A549 (cell line): ENCODE measurements around the gene COL12A1. TPM values are rescaled to one million over a fixed set of nuclear protein-coding genes. Genes with fewer than 3 reads are reported as not detected.

ENCODE experiments used
- ATAC-seq, 2 experiments: fragments of 200-7000 bp in 1 of 2; fragments of >200 bp in 1 of 2; cut with Nextera tagmentation in 1 of 2; cut with Tn5 transposase in 1 of 2; 3 replicates each; pipeline versions ENCODE4 v1.8.0 to v1.9.1; 2018 to 2020; ENCODE audit warnings: mild to moderate bottlenecking in 1 of 2, moderate library complexity in 1 of 2
- CTCF ChIA-PET: fragments of 300-600 bp; sonication (Branson Sonifier 250); formaldehyde crosslinking; extraction: SDS; loops from one replicate; lab custom pipeline; 2021; ENCODE audit warnings: antibody characterized with exemption, inconsistent platforms; lab: Yijun Ruan, JAX
- POLR2A ChIA-PET: fragments of 350-600 bp; formaldehyde crosslinking; extraction: SDS; loops from one replicate; lab custom pipeline; 2021; ENCODE audit warnings: antibody characterized with exemption, inconsistent platforms; lab: Yijun Ruan, JAX
- DNase-seq, 2 experiments: peaks; one replicate each; pipeline versions ENCODE4 v3.0.0 to v3.0.0-alpha.2; 2011 to 2016; ENCODE audit warnings: low read depth in 1 of 2, low spot score in 1 of 2
- FAIRE-seq: peaks from 2 replicates; lab custom pipeline; 2011; peaks lifted over from hg19 to GRCh38; lab: Jason Lieb, UNC
- H3K27ac ChIP-seq, 2 experiments: fragments of >200 bp; sonication (Bioruptor Twin); formaldehyde crosslinking; 3 replicates each; pipeline ENCODE4 v1.5.1; 2016 to 2017
- H3K4me1 ChIP-seq: fragments of >200 bp; sonication (Bioruptor Twin); formaldehyde crosslinking; 3 replicates; pipeline ENCODE4 v1.6.1; 2016
- H3K4me2 ChIP-seq: fragments of >200 bp; sonication (Bioruptor Twin); formaldehyde crosslinking; 3 replicates; pipeline ENCODE4 v1.6.1; 2016
- H3K4me3 ChIP-seq: fragments of >200 bp; sonication (Bioruptor Twin); formaldehyde crosslinking; 3 replicates; pipeline ENCODE4 v1.5.1; 2016
- H3K9me3 ChIP-seq: fragments of >200 bp; sonication (Bioruptor Twin); formaldehyde crosslinking; 3 replicates; pipeline ENCODE4 v1.6.1; 2016
- BCL3 ChIP-seq: fragments of >200 bp; sonication (Bioruptor Twin); formaldehyde crosslinking; IDR thresholded peaks from 3 replicates; pipeline ENCODE4 v1.6.1; 2016
- CBX2 ChIP-seq: fragments of 200-600 bp; sonication (generic); IDR thresholded peaks from 2 replicates; pipeline ENCODE4 v1.6.1; 2016; ENCODE audit warnings: low read depth, mild to moderate bottlenecking, borderline replicate concordance
- CEBPB ChIP-seq, 2 experiments: fragments of >200 bp in 1 of 2; sonication (Bioruptor Twin) in 1 of 2; formaldehyde crosslinking in 1 of 2; IDR thresholded peaks; 2 replicates each; pipeline ENCODE4 v1.6.1; 2012 to 2016
- CHD2 ChIP-seq: fragments of 150-350 bp; IDR thresholded peaks from 2 replicates; pipeline ENCODE4 v1.6.1; 2014; ENCODE audit warnings: low read length; ENCODE audit not compliant: partially characterized antibody
- CHD4 ChIP-seq: fragments of 200-600 bp; sonication (generic); IDR thresholded peaks from 2 replicates; pipeline ENCODE4 v1.6.1; 2016; ENCODE audit warnings: antibody characterized with exemption, mild to moderate bottlenecking, borderline replicate concordance
- EHMT2 ChIP-seq: fragments of 200-600 bp; sonication (generic); IDR thresholded peaks from 2 replicates; pipeline ENCODE4 v1.6.1; 2016; ENCODE audit warnings: antibody characterized with exemption, low read depth, mild to moderate bottlenecking, moderate library complexity
- ESRRA ChIP-seq: fragments of 150-350 bp; IDR thresholded peaks from 2 replicates; pipeline ENCODE4 v1.6.1; 2014; ENCODE audit warnings: mild to moderate bottlenecking, low read length, borderline replicate concordance
- FOSB ChIP-seq: fragments of 250-450 bp; sonication (Bioruptor Pico); IDR thresholded peaks from 2 replicates; pipeline ENCODE4 v1.5.0; 2020; ENCODE audit warnings: mild to moderate bottlenecking, moderate library complexity
- FOSL2 ChIP-seq, 2 experiments: fragments of 450-650 bp in 1 of 2; fragments of >200 bp in 1 of 2; sonication (Bioruptor Twin) in 1 of 2; formaldehyde crosslinking; IDR thresholded peaks; 2 replicates each; pipeline versions ENCODE4 v1.5.0 to v1.6.1; 2016 to 2020; ENCODE audit warnings: mild to moderate bottlenecking in 1 of 2, moderate library complexity in 1 of 2
- FOXS1 ChIP-seq: fragments of 250-450 bp; sonication (Bioruptor Pico); IDR thresholded peaks from 2 replicates; pipeline ENCODE4 v1.5.0; 2020; ENCODE audit warnings: mild to moderate bottlenecking, moderate library complexity
- HEYL ChIP-seq: fragments of 250-450 bp; sonication (Bioruptor Pico); IDR thresholded peaks from 2 replicates; pipeline ENCODE4 v1.8.0; 2021; ENCODE audit warnings: mild to moderate bottlenecking, moderate library complexity
- HOXA7 ChIP-seq: fragments of 250-450 bp; sonication (Bioruptor Pico); IDR thresholded peaks from 2 replicates; pipeline ENCODE4 v1.5.0; 2020; ENCODE audit warnings: mild to moderate bottlenecking, moderate library complexity
- JUN ChIP-seq, 2 experiments: fragments of >200 bp; sonication (Bioruptor Twin); formaldehyde crosslinking; IDR thresholded peaks; 2 replicates in 1 of 2; 3 replicates in 1 of 2; pipeline ENCODE4 v1.6.1; 2016 to 2017
- JUNB ChIP-seq: fragments of >200 bp; sonication (Bioruptor Twin); formaldehyde crosslinking; IDR thresholded peaks from 2 replicates; pipeline ENCODE4 v1.6.1; 2016
- KDM1A ChIP-seq: fragments of 200-600 bp; sonication (generic); IDR thresholded peaks from 2 replicates; pipeline ENCODE4 v1.6.1; 2016; ENCODE audit warnings: low read depth, mild to moderate bottlenecking
- MAFK ChIP-seq: fragments of 450-650 bp; IDR thresholded peaks from 2 replicates; pipeline ENCODE4 v1.6.1; 2014; ENCODE audit not compliant: partially characterized antibody
- NFE2L2 ChIP-seq: fragments of 150-350 bp; conservative IDR thresholded peaks from 2 replicates; pipeline ENCODE4 v1.6.1; 2014; ENCODE audit warnings: low read length
- POLR2A ChIP-seq: IDR thresholded peaks from 2 replicates; pipeline ENCODE4 v1.6.1; 2012; ENCODE audit warnings: mild to moderate bottlenecking, low read length
- POLR2AphosphoS2 ChIP-seq: conservative IDR thresholded peaks from 2 replicates; pipeline ENCODE4 v1.6.1; 2012; ENCODE audit warnings: low read length, improper control_type of control experiment, inconsistent platforms
- RARB ChIP-seq: fragments of 250-450 bp; sonication (Bioruptor Pico); IDR thresholded peaks from 2 replicates; pipeline ENCODE4 v1.8.0; 2021; ENCODE audit warnings: mild to moderate bottlenecking, moderate library complexity
- SREBF2 ChIP-seq: fragments of 450-650 bp; IDR thresholded peaks from 2 replicates; pipeline ENCODE4 v1.6.1; 2014; ENCODE audit warnings: mild to moderate bottlenecking, moderate library complexity
- ZC3H11A ChIP-seq: fragments of 450-650 bp; IDR thresholded peaks from 2 replicates; pipeline ENCODE4 v1.6.1; 2014; ENCODE audit warnings: antibody characterized with exemption, mild to moderate bottlenecking
- ZFP36 ChIP-seq: fragments of 450-650 bp; IDR thresholded peaks from 2 replicates; pipeline ENCODE4 v1.6.1; 2014; ENCODE audit warnings: borderline replicate concordance; ENCODE audit not compliant: partially characterized antibody
- WGBS: methylation state at CpG from one replicate; pipeline ENCODE4 v1.1.6; 2017; ENCODE audit errors: missing lambda C conversion rate; 5-methylcytosine and 5-hydroxymethylcytosine counted together
- polyA minus RNA-seq: library from RNA; depleted of rRNA, polyadenylated mRNA; stranded (reverse); fragments of >200 nt; gene quantifications from 2 replicates; pipeline ENCODE4 v1.2.3, GENCODE V29; 2011; rRNA and poly(A)+ RNA removed
- polyA plus RNA-seq, 4 experiments: library from polyadenylated mRNA; depleted of rRNA in 3 of 4; stranded (reverse); fragments of >200 nt; fragmentation: RNase III in 1 of 4; extraction: RNeasy Plus Mini Kit Qiagen cat#74134 plus additional on column Dnase treatment in 1 of 4; gene quantifications; 2 replicates in 3 of 4; 3 replicates in 1 of 4; pipeline ENCODE4 v1.2.3, GENCODE V29; 2011 to 2017
- TF ChIP-seq, protein P1 (sequence below): fragments of >200 bp; sonication (Bioruptor Twin); formaldehyde crosslinking; IDR thresholded peaks from 2 replicates; pipeline ENCODE4 v1.6.1; 2016
- TF ChIP-seq, protein P2 (sequence below): IDR thresholded peaks from 2 replicates; pipeline ENCODE4 v1.6.1; 2012; ENCODE audit warnings: low read depth, borderline replicate concordance

Gene COL12A1
- polyA plus RNA-seq (2011; rRNA removed) (11.2 and 11.8 TPM in 2 replicates), polyA plus RNA-seq (2017; fragmentation: RNase III; extraction: RNeasy Plus Mini Kit Qiagen cat#74134 plus additional on column Dnase treatment) (5.6 to 7.5 TPM (median 6.3 TPM) in 3 replicates), polyA minus RNA-seq (30.5 and 39.4 TPM in 2 replicates)
- 1.5 and 1.6 TPM in 2 replicates for polyA plus RNA-seq (2012; cell fraction: cytosol; rRNA removed)
- polyA plus RNA-seq (2012; cell fraction: nucleus; rRNA removed), result 3.8 and 4.6 TPM in 2 replicates

GRCh38 chr6:75205776-75206575 lies at the start of gene COL12A1:
Gene COL12A1 (minus strand): TSS chr6:75206053. CDS start chr6:75202792, 3,261 bp downstream.
- DNase-seq, result peak; percentile 55 to 72
- POLR2A ChIA-PET, result interaction anchor here (1.7 to 2.0 kb wide), 2 partner anchors 797 to 1113 kb away, joined by 3 to 4 read pairs; no protein-coding TSS in a partner anchor
- TF ChIP-seq POLR2A, result no peak
- peak; percentile 24; the same call in 1 of the 2 replicates for TF ChIP-seq JUNB
- TF ChIP-seq SREBF2, result no peak
- no peak for TF ChIP-seq ZC3H11A
- peak; percentile 7; the same call in 1 of the 2 replicates for TF ChIP-seq FOSL2 (IDR thresholded peaks at IDR 0.05)
- TF ChIP-seq FOSL2 (CRISPR knock-in tag; IDR thresholded peaks at IDR 0.05), result no peak
- TF ChIP-seq CEBPB (IDR thresholded peaks at IDR 0.05), result peak; percentile 44 to 49; a peak in 2 of 4 replicates
- TF ChIP-seq EHMT2, result no peak
- TF ChIP-seq RARB (CRISPR knock-in tag), result no peak
- peak; percentile 31; the same call in 1 of the 3 replicates for TF ChIP-seq BCL3
- TF ChIP-seq JUN (IDR thresholded peaks at IDR 0.05), result peak in 1 of 2 experiments; percentile 35; a peak in 1 of 5 replicates
- TF ChIP-seq, all 56 proteins: peak for 5
- FAIRE-seq (no peak), ATAC-seq (peak; percentile 72 to 77)
- H3K4me3 ChIP-seq, result peak within 1 kb of the TSS; percentile 56
- peak within 1 kb of the TSS; percentile 60 to 83 for H3K27ac ChIP-seq
- 20% methylated on average over 22 of the region's 64 CpGs for WGBS
- CTCF ChIA-PET, result interaction anchor here (0.7 to 10.4 kb wide), 9 partner anchors 14 to 1473 kb away, joined by 4 to 84 read pairs (median 5); no protein-coding TSS in a partner anchor
- H3K4me2 ChIP-seq, result peak within 1 kb of the TSS; percentile 96
- peaks cover 8% of the 10 kb centered on the region; the same call in 2 of the 3 replicates for H3K4me1 ChIP-seq
- H3K9me3 ChIP-seq, result no peaks in the 10 kb centered on the region

GRCh38 chr6:75250552-75250951 lies 44.7 kb upstream of the COL12A1 start:
- Histone ChIP-seq H3K9me3 (no peaks in the 10 kb centered on the region), H3K4me2 (no peak overlapping the region), H3K4me1 (no peaks in the 10 kb centered on the region), H3K27ac (no peak overlapping the region), H3K4me3 (no peak overlapping the region)
- no peak for FAIRE-seq
- no peak for DNase-seq
- POLR2A ChIA-PET, result no interaction called here
- CTCF ChIA-PET, result interaction anchor here (0.9 kb wide), 1 partner anchor 10 kb away, joined by 3 read pairs; no protein-coding TSS in a partner anchor
- ATAC-seq, result no peak
- WGBS, result 88% methylated on average over 2 of the region's 2 CpGs
- TF ChIP-seq, protein P1, sequence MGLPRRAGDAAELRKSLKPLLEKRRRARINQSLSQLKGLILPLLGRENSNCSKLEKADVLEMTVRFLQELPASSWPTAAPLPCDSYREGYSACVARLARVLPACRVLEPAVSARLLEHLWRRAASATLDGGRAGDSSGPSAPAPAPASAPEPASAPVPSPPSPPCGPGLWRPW, result no peak

DNA sequence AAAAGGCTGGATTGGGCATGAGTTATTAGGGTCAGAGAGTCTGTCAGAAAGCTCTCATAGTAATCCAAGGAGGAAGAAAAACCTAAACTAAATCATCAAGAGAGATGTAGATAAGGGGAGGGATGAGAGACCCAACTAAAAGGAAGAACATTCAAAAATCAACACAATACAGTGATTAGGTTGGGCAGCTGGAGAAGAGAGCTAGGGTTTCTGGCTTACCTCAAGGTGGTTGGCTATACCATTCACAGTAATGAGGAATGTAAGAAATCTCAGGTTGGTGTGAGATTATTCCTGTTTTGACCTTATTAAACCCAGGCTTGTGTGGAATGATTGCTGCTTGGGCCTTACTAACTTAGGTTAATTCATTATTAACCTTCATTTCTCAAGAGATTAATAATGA lies 44.0 kb upstream of the COL12A1 start:
- Histone ChIP-seq H3K4me3 (no peak overlapping the region), H3K27ac (no peak overlapping the region), H3K9me3 (no peaks in the 10 kb centered on the region), H3K4me1 (no peaks in the 10 kb centered on the region)
- DNase-seq (no peak), ATAC-seq (no peak), FAIRE-seq (no peak)
- CTCF ChIA-PET, result no interaction called here
- POLR2A ChIA-PET, result no interaction called here
- TF ChIP-seq ESRRA (no peak), HOXA7 (CRISPR knock-in tag) (no peak), POLR2AphosphoS2 (no peak), FOXS1 (no peak), MAFK (no peak), BCL3 (no peak), POLR2A (no peak), CHD4 (no peak), FOSB (CRISPR knock-in tag) (no peak), NFE2L2 (no peak), KDM1A (no peak), JUNB (no peak), CEBPB (IDR thresholded peaks at IDR 0.05) (no peak), CBX2 (no peak), CHD2 (no peak), ZFP36 (no peak), HEYL (CRISPR knock-in tag) (no peak), SREBF2 (no peak)
- TF ChIP-seq, protein P2, sequence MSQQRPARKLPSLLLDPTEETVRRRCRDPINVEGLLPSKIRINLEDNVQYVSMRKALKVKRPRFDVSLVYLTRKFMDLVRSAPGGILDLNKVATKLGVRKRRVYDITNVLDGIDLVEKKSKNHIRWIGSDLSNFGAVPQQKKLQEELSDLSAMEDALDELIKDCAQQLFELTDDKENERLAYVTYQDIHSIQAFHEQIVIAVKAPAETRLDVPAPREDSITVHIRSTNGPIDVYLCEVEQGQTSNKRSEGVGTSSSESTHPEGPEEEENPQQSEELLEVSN, result no peak
- TF ChIP-seq, all 56 proteins: peak for 0
- H3K4me2 ChIP-seq, result no peak overlapping the region
